Ovary (tissue), 9 donors: ENCODE data around the gene CYP3A4. TPM values are rescaled to one million over a fixed set of nuclear protein-coding genes. Genes with fewer than 3 reads are reported as not detected.
"Not testable (repeated sequence)": the region's sequence is repeated elsewhere in the genome, so short reads cannot be mapped to it uniquely, and the experiment has no call there.

Source experiments
- DNase-seq, 5 donors: peaks; one replicate each; pipeline ENCODE4 v3.0.0-alpha.2; 2019 to 2020
- H3K27ac ChIP-seq, 2 donors: fragments of 200-600 bp; one replicate each; pipeline versions ENCODE4 v1.5.1 to v1.8.0; 2019 to 2022
- H3K27me3 ChIP-seq: fragments of 200-600 bp; one replicate; pipeline ENCODE4 v1.8.0; 2022
- H3K36me3 ChIP-seq: fragments of 200-600 bp; sonication (generic); one replicate; pipeline ENCODE4 v1.5.1; 2019
- H3K4me1 ChIP-seq: one replicate; pipeline ENCODE4 v1.8.1; 2013; ENCODE audit warnings: mild to moderate bottlenecking, moderate library complexity; ENCODE audit not compliant: insufficient read depth
- H3K4me3 ChIP-seq: fragments of 200-600 bp; sonication (generic); one replicate; pipeline ENCODE4 v1.5.1; 2017
- H3K9me3 ChIP-seq, 2 donors: fragments of 200-600 bp in 1 of 2; sonication (generic) in 1 of 2; one replicate each; pipeline versions ENCODE4 v1.5.1 to v1.8.1; 2013 to 2019; ENCODE audit warnings: mild to moderate bottlenecking in 1 of 2, moderate library complexity in 1 of 2
- EP300 ChIP-seq: sonication (generic); formaldehyde crosslinking; IDR thresholded peaks from one replicate; pipeline ENCODE4 v1.6.1; 2017; ENCODE audit warnings: antibody characterized with exemption
- POLR2A ChIP-seq: fragments of 450-650 bp; IDR thresholded peaks from one replicate; pipeline ENCODE4 v1.6.1; 2017; ENCODE audit warnings: antibody characterized with exemption, mild to moderate bottlenecking, moderate library complexity
- WGBS, 3 donors: extraction: QIAGEN DNeasy Blood & Tissue Kit in 1 of 3; methylation state at CpG; one replicate each; pipeline versions ENCODE4 v1.1.5 to v1.1.7; 2013 to 2017; 5-methylcytosine and 5-hydroxymethylcytosine counted together
- intact Hi-C, 4 donors: fragments of 100-400 bp; cut with DNase I; formaldehyde crosslinking; loops; one replicate each; pipeline versions ENCODE4 v1.11.0 to v1.15.1; 2022 to 2023
- polyA plus RNA-seq, 2 donors: library from polyadenylated mRNA; stranded (reverse); fragments of 200-250 nt in 1 of 2; fragments of 350-450 nt in 1 of 2; fragmentation: Illumina TruSeq in 1 of 2; extraction: RNeasy Lipid Tissue Mini Kit (QIAGEN cat#74804) in 1 of 2; gene quantifications; one replicate each; pipeline ENCODE4 v1.2.3, GENCODE V29; 2013 to 2014
- total RNA-seq, 7 donors: library from RNA; depleted of rRNA in 2 of 7; stranded (reverse); fragments of >200 nt in 2 of 7; fragmentation: NEBNext Ultra II Directional in 3 of 7; extraction: Animal tissue kit (Norgen Biotek cat#: 25700) in 3 of 7; gene quantifications; one replicate each; pipeline versions ENCODE4 v1.1.0 to v1.2.4, GENCODE V29; 2016 to 2023
- TF ChIP-seq, protein P1 (sequence below), 3 donors: fragments of 450-650 bp in 2 of 3; fragments of 200-600 bp in 1 of 3; IDR thresholded peaks; one replicate each; pipeline versions ENCODE4 v1.5.1 to v1.8.0; 2016 to 2022; ENCODE audit warnings: antibody characterized with exemption in 3 of 3, mild to moderate bottlenecking in 1 of 3
- donor health status: DM: no; HTN: no; CAD: no; lungs with moderate emphysema.
- donor health status: DM: no; HTN: no; CAD: no.
- donor health status: Bipolar disorder and iron deficiency.
- donor health status: DM: yes; HTN: yes; CAD: no.
- donor health status: DM: no; HTN: no; CAD: no.
- donor health status: DM: yes; HTN: yes; CAD: no.

The CYP3A4 gene
- total and polyA plus RNA-seq, 9 donors = 0.05 to 3.7 (median 0.27) TPM; not detected in 1

DNA sequence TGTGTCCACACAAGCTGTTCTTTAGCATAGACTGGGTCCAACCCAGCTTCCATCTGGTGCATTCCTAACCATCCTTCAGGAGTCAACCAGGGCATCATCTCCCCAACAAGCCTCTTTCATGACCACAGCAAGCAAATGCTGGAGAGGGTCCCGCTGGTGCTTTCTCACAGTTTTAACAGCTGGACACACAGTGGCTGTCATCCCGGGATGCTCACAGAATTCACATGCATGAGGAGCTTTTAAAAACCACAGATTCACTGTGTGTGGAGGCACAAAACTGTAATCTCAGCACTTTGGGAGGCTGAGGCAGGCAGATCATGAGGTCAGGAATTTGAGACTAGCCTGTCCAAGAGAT lies 42.6 kb downstream of the CYP3A4 start:
- Histone ChIP-seq H3K27ac (no peak overlapping the region), H3K9me3 (no peaks in the 10 kb centered on the region), H3K4me1 (no peaks in the 10 kb centered on the region), H3K4me3 (no peak overlapping the region), H3K27me3 (no peaks in the 10 kb centered on the region), H3K36me3 (no peaks in the 10 kb centered on the region)
- TF ChIP-seq EP300 (no peak), POLR2A (no peak)
- TF ChIP-seq, protein P1, sequence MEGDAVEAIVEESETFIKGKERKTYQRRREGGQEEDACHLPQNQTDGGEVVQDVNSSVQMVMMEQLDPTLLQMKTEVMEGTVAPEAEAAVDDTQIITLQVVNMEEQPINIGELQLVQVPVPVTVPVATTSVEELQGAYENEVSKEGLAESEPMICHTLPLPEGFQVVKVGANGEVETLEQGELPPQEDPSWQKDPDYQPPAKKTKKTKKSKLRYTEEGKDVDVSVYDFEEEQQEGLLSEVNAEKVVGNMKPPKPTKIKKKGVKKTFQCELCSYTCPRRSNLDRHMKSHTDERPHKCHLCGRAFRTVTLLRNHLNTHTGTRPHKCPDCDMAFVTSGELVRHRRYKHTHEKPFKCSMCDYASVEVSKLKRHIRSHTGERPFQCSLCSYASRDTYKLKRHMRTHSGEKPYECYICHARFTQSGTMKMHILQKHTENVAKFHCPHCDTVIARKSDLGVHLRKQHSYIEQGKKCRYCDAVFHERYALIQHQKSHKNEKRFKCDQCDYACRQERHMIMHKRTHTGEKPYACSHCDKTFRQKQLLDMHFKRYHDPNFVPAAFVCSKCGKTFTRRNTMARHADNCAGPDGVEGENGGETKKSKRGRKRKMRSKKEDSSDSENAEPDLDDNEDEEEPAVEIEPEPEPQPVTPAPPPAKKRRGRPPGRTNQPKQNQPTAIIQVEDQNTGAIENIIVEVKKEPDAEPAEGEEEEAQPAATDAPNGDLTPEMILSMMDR (IDR thresholded peaks at IDR 0.05) = no peak
- WGBS, 3 donors = 89 to 93% (median 93%) methylated on average over 2 of the region's 2 CpGs
- DNase-seq = no peak
- intact Hi-C loops = no loop called here

DNA sequence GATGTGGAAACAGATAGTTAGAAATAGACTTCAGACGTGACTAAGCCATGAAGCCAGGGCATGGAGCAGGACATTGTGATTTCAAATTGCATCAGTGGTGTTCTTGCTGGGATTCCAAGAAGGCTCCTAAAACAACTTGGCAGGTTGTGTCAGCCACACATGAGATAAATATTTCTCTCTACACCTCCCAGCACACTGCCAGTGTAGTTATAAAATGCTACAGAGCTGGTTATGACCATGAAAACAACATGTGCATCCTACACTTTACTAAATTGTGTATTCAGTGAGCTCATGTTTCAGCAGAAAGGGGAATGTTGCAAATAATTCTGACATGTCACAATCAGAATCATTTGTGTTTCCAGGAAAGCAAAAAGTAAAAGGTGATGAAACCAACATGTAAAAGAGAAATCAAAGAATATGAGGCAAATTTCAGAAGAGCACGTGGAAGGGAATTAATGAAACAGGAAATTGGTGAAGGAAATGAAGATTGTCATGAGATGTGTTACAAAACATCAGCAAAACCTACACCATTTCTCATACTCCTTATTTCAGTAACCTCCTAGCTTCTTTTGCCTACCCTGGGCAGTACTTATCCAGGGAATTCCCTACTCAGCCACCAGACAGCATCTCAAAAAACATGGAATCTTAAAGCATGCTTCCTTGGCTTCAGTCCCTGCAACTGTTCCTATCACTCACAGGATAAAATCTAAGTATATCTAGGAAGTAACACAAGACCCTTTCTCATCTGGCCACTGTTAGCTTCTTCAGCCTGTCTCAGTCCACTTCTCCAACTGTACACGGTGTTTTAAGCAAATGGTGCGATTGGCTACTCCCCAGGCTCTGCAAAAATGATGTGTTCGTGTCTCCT lies 43.2 kb downstream of the CYP3A4 start:
- no peaks in the 10 kb centered on the region for H3K9me3 ChIP-seq
- H3K27ac ChIP-seq = no peak overlapping the region
- TF ChIP-seq EP300 (no peak), POLR2A (no peak)
- TF ChIP-seq, protein P1 (IDR thresholded peaks at IDR 0.05) = no peak
- no peaks in the 10 kb centered on the region for H3K27me3 ChIP-seq
- no peak overlapping the region for H3K4me3 ChIP-seq
- no peak for DNase-seq
- no peaks in the 10 kb centered on the region for H3K36me3 ChIP-seq
- WGBS, 3 donors = 78 to 82% (median 81%) methylated on average over 5 of the region's 5 CpGs
- intact Hi-C loops = no loop called here
- no peaks in the 10 kb centered on the region for H3K4me1 ChIP-seq

DNA sequence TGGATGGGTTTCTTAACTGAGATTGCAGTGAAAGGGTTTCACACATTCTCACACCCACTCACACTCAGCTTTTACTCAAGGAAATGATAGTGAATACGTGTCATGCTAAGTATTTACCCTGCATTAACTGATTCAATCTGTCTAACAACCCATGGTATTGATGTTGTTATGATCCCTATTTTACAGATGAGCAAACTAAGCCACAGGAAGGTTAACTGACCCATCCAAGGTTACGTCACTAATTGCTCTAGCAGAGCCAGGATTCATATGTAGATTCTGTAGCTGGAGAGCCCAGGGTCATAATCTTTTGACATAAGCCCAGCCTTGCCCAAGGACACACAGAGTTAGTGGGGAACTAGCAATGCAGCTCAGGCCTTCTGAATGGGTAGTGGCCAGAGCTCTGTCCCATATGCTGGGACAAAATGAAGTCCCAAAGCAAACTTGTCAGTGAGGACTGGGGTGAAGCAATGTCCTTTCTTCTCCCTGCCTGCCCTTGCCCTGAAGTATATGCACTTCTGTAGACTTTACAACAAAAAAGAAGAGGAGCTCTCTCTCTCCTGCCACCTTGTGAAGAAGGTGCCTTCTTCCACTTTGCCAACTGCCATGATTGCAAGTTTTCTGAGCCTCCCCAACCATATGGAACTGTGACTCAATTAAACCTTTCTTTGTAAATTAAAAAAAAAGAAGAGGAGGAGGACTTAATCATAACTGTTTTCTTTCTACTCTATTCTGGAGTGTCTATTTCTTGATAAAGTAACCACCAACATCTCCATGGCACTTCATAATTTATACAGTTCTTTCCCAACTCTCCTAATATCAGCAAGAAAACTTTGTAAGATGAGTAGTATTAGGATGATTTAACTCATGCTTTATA lies 44.0 kb downstream of the CYP3A4 start:
- 79 to 86% (median 80%) methylated on average over 2 of the region's 2 CpGs for WGBS, 3 donors
- no peak for DNase-seq
- H3K9me3 ChIP-seq = no peaks in the 10 kb centered on the region
- intact Hi-C loops = no loop called here
- no peak overlapping the region for H3K4me3 ChIP-seq
- TF ChIP-seq POLR2A = no peak
- TF ChIP-seq, protein P1 (IDR thresholded peaks at IDR 0.05) = no peak
- no peak for TF ChIP-seq EP300
- no peaks in the 10 kb centered on the region for H3K4me1 ChIP-seq
- H3K27me3 ChIP-seq = no peaks in the 10 kb centered on the region
- no peak overlapping the region for H3K27ac ChIP-seq
- H3K36me3 ChIP-seq = no peaks in the 10 kb centered on the region

DNA sequence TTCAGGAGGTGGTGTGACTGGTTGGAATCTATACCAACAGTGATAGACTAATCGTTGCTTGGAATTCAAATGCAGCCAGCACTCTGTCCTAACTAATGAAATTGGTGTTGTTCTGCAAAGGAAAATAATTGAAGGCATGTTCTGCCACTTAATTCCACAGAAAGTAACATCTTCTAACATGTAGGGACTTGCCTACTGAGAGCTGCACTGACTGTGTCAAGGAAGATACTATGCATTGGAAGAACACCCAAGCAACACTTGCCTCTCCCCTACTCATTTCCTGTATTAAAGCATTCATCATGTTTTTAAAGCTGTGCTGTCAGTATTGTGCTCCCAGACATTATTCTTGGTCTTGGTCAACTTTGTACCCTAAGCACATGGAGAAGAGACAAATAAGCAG lies 46.3 kb downstream of the CYP3A4 start:
- no peaks in the 10 kb centered on the region for H3K36me3 ChIP-seq
- intact Hi-C loops = no loop called here
- H3K4me1 ChIP-seq = no peaks in the 10 kb centered on the region
- no peaks in the 10 kb centered on the region for H3K27me3 ChIP-seq
- H3K9me3 ChIP-seq = no peaks in the 10 kb centered on the region
- WGBS, 3 donors = 81 to 92% (median 81%) methylated on average over 1 of the region's 1 CpG
- H3K27ac ChIP-seq = no peak overlapping the region
- DNase-seq = no peak
- TF ChIP-seq, protein P1 (IDR thresholded peaks at IDR 0.05) = no peak
- TF ChIP-seq POLR2A (no peak), EP300 (no peak)
- no peak overlapping the region for H3K4me3 ChIP-seq

DNA sequence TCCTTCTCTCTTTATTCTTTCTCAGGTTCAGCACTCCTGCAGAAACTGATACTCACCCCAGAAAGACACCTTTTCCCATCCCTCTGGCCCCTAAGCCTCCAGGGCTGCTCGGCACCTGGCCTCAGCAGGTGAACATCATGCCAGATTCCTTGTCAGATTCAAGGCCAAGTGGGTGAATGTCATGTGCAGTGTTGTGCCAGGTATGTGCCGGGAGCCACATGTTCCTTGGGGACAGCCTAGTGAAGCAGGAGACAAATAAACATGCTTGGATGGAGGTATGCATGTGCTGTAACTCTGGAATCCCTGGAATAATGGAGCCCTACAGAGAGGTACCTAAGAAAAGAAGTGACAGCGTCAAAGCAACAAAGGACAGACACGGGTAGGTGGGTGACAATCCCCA lies 47.3 kb downstream of the CYP3A4 start:
- intact Hi-C loops, H3K27ac ChIP-seq, H3K4me3 ChIP-seq, H3K27me3 ChIP-seq, H3K4me1 ChIP-seq, H3K9me3 ChIP-seq, H3K36me3 ChIP-seq, DNase-seq: not testable (repeated sequence)
- 85 to 94% (median 87%) methylated on average over 4 of the region's 4 CpGs for WGBS, 3 donors
